Measurements from ENCODE around the gene COL27A1.

- TF ChIP-seq POLR2A (IDR thresholded peaks at IDR 0.05; ENCODE audit: low read length) (no peak), GATA1 (IDR thresholded peaks at IDR 0.05; ENCODE audit: low read depth, low read length) (no peak)
These were observed 42.4 kb upstream of the COL27A1 start for GRCh38 chr9:114112778-114113584.

Data from erythroblast (primary cell).